ENCODE data around the gene TGFA.

TGFA gene

DNA sequence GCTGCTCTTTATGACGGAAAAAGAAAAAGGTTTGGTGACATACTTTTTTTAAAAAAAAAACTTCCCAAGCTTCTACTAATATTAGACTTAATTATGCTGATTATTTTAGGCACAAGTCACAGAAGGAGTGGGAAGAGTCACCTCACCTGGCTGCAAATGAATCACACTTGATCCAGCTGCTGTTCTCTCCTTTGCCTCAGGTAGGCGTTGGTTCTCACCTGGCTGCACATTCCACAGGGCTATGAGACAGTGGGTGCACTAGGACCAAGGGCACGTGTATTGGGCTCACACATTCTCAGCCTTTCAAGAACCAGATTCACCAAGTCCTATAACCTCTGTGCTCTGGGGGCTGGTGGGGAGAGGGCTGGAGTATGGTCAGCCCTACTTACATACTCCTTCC, 93.3 kb downstream of the TGFA start:
- no peak for FAIRE-seq
- no peak for DNase-seq (ENCODE audit: insufficient read length, low spot score)
- TF ChIP-seq, protein P1, sequence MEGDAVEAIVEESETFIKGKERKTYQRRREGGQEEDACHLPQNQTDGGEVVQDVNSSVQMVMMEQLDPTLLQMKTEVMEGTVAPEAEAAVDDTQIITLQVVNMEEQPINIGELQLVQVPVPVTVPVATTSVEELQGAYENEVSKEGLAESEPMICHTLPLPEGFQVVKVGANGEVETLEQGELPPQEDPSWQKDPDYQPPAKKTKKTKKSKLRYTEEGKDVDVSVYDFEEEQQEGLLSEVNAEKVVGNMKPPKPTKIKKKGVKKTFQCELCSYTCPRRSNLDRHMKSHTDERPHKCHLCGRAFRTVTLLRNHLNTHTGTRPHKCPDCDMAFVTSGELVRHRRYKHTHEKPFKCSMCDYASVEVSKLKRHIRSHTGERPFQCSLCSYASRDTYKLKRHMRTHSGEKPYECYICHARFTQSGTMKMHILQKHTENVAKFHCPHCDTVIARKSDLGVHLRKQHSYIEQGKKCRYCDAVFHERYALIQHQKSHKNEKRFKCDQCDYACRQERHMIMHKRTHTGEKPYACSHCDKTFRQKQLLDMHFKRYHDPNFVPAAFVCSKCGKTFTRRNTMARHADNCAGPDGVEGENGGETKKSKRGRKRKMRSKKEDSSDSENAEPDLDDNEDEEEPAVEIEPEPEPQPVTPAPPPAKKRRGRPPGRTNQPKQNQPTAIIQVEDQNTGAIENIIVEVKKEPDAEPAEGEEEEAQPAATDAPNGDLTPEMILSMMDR (IDR thresholded peaks at IDR 0.05; ENCODE audit: insufficient read depth, missing control alignments), result no peak

DNA sequence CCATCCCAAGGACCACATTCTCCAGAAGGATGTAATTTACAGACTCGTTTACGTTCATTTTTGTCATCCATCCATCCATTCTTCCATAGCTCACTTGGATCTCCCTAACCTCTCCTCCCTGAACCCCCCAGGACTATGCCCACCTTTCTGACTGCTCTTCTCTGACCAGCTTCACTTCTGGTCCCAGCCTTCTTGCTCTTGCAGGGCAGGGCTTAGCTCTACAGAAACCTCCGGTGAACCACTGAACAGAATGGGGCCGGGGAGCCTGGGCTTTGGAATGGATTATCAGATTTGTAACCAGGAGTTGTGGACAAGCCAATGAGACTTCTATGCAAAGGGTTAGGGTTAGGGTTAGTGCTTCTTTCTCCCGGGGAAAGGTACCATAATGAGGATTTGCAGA, 95.0 kb downstream of the TGFA start:
- DNase-seq (ENCODE audit: insufficient read length, low spot score) (no peak), FAIRE-seq (no peak)
- TF ChIP-seq, protein P1 (IDR thresholded peaks at IDR 0.05; ENCODE audit: insufficient read depth, missing control alignments), result no peak

DNA sequence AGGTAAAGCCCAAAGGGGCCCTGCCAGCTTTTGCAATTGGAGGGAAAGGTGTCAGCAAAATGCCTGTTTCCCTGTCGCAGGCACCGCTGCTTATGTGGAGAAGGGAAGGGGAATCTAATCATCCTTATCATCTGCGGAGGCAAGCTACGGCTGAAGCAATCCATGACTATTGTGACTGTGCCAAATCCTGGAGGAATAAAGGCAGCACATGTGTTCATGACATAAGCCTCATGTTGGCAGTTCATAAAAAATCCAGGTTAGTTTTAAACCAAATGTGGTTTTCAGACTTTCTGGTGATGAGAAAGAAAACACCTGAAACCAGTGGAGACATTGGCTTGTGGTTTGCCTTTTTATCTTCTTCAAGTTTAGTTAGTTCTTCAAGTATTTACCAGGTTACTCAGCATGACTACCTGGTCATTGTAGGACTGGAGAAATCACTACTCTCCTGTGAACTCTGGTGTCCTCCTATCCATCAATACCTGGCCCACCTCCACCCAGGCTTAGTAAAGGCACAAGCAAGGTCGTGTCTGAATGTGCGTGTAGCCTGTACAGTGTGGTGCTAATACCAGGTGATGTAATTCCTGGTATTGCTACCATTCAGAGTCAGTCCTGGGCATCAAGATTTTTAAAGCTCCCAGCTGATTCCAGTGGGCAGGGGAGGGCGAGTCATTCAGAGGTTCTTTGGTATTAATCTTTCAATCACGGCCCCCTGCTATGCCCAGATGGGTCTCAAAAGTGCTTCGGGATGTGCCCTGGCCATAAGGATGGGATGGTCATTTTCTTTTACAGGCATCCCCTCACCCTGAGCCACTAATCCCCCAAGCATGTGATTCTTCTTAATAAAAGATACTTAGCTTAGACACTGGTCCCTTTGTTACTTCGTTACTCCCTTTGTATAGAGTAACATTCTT, 96.8 kb downstream of the TGFA start:
- FAIRE-seq, result no peak
- TF ChIP-seq, protein P1 (IDR thresholded peaks at IDR 0.05; ENCODE audit: insufficient read depth, missing control alignments), result no peak
- no peak for DNase-seq (ENCODE audit: insufficient read length, low spot score)

DNA sequence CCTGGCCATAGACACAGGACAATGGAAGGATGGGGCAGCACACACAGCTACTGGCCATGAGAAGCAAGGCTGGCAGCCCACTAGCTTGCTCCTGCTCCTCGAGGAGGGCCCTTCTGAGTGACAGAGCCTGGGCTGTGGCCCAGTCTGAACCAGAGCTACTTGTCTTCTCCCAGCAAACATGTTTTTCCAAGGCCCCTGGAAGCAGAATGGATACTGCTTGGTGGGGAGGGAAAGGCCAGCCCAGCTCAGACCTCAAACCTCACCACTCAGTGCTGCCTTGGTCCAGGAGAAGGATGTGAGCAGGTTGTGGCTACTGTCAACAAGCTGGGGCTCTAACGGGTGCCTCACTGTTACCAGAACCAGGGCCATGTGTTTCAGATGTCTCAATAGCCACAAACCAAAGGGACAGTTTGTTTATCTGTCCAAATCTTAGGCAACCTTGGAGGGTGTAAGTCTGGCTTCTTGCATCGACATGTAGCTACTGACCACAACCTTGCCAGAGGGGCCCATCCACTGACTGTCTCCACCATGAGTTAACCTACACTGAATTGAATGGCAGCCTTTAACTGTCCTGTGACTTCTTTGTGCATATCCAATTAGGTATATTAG, 98.6 kb downstream of the TGFA start:
- TF ChIP-seq, protein P1 (IDR thresholded peaks at IDR 0.05; ENCODE audit: insufficient read depth, missing control alignments), result no peak
- DNase-seq (ENCODE audit: insufficient read length, low spot score), result no peak
- FAIRE-seq, result no peak

DNA sequence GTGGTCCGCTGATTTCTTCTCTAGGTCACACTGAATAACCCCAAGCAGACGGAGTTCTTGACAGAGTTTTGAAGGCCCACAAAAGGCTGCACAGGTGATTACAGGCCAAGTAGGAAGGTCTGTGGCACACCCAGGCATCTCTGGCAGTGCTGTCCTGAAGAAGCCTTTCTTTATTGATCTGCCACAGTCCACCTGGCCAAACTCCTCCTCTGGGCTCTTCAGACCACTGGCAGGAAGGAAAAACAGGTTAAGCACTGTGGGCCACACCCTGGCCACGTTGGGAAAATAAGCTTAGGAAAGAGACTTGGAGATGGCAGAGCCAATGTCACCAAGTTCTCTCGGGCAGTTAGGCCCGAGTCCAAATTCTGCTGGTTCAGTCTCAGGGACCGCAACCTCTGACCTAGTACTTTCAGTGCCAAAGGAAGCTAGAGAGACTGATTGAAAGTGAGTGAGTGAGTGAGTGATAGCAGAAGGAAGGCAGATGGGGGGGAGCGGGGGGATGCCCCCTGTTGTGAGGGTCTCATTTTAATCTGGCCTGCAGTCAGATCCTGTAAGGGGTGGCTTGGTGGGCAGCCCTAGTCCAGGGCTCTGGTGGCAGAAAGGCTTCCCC, 102.9 kb downstream of the TGFA start:
- DNase-seq (ENCODE audit: insufficient read length, low spot score), result no peak
- no peak for FAIRE-seq
- TF ChIP-seq, protein P1 (IDR thresholded peaks at IDR 0.05; ENCODE audit: insufficient read depth, missing control alignments), result no peak

DNA sequence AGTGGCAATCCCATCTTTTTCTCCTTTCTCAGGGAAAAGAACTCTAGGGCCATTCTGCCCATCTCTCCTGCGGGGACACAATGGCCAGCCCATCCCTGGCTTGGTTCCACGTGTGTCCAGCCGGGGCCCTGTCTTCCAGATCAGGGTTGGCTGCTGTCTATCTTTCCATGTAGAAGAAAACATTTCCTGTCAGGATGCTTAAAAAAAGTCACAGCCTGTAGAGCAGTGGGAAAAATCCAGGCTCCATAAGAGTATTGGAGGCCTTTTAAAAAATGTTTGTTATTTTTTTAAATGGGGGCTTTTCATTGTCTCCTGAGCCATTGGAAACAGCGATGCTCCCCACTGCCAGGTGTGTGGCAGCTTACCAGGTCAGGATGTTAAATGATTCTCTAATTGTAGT, 105.6 kb downstream of the TGFA start:
- TF ChIP-seq, protein P1 (IDR thresholded peaks at IDR 0.05; ENCODE audit: insufficient read depth, missing control alignments), result no peak
- no peak for FAIRE-seq

More for the DNA sequence above, 105.6 kb downstream of the TGFA start:
- DNase-seq (ENCODE audit: insufficient read length, low spot score), result no peak

Data from D721Med (cell line).